GM20000 (cell line): Measurements from ENCODE around the gene RBM18.

Experiments used
- DNase-seq: peaks from one replicate; pipeline ENCODE4 v3.0.0; 2012; ENCODE audit warnings: low spot score
- TF ChIP-seq, protein P1 (sequence below): IDR thresholded peaks from 2 replicates; pipeline ENCODE4 v1.5.1; 2012; ENCODE audit warnings: mild to moderate bottlenecking, control low read depth; ENCODE audit errors: extremely low read depth, missing control alignments

Gene RBM18

DNA sequence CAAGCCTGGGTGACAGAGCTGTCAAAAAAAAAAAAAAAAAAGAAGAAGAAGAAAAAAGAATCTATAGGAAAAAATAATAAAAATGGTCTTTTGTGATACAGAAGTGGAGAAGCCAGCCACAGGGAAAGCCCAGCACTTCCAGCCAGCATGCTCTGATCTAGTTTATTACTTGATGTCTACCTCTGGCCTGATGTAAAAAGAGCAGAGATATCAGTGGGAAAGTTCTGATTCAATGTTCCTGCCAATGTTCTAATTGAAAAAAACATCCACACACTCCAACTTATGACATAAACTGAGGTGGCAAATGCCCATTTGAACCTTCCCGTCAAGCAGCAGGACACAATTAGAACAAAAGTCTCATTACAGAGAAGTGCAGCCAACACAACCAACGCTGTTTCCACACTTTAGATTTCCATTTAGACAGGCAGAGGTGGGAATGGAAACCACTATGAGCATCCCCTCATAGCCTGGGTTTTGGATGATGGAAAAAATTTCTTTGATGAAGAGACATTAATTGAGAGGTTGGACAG lies 5.7 kb downstream of the RBM18 start:
- TF ChIP-seq, protein P1, sequence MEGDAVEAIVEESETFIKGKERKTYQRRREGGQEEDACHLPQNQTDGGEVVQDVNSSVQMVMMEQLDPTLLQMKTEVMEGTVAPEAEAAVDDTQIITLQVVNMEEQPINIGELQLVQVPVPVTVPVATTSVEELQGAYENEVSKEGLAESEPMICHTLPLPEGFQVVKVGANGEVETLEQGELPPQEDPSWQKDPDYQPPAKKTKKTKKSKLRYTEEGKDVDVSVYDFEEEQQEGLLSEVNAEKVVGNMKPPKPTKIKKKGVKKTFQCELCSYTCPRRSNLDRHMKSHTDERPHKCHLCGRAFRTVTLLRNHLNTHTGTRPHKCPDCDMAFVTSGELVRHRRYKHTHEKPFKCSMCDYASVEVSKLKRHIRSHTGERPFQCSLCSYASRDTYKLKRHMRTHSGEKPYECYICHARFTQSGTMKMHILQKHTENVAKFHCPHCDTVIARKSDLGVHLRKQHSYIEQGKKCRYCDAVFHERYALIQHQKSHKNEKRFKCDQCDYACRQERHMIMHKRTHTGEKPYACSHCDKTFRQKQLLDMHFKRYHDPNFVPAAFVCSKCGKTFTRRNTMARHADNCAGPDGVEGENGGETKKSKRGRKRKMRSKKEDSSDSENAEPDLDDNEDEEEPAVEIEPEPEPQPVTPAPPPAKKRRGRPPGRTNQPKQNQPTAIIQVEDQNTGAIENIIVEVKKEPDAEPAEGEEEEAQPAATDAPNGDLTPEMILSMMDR = no peak
- DNase-seq = no peak

DNA sequence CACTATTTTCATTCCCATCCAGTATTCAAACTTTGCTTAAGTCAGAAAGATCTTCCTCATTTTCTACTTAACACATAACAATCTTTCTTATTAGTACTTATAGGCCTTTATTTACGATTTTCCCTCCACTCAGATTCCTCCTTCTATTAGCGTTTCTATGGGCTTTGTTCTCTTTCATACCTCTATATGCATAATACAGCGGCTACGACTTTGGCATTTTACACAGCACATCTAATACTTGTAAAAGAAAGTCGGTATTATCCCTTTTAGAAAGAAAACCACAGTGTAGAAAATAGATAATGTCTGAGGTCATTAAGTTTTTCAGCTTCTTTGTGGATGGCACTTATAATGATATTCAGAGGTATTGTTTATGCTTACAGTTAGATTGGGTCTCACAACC lies 8.4 kb downstream of the RBM18 start:
- no peak for DNase-seq
- TF ChIP-seq, protein P1 = no peak

- TF ChIP-seq, protein P1 = no peak
- DNase-seq = no peak
These were observed 9.9 kb downstream of the RBM18 start for GRCh38 chr9:122254761-122255160.

GRCh38 chr9:122252796-122253195 lies 11.8 kb downstream of the RBM18 start:
- TF ChIP-seq, protein P1 = no peak
- no peak for DNase-seq

- no peak for DNase-seq
- TF ChIP-seq, protein P1 = no peak
These were observed 13.3 kb downstream of the RBM18 start for GRCh38 chr9:122251351-122251750.

DNA sequence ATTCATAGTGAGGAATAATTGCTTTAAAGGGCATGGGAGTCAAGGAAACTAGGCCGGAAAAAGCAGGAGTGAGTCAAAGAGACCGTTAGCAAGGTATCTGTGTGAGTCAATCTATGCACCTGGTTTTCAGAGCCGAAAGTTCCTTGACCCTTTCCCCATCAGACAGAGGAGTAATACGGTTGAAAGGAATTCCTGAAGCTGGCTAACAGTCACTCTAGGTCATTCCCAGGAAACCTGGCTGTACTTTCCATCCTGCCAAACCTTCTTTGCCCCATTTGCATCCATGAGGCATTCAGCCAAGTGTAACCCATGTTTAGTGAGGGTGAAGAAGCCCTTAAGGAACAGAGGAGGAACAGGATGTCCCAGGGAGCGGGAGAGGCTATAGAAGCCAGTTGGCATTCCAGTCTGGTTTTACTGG lies 16.2 kb downstream of the RBM18 start:
- TF ChIP-seq, protein P1 = no peak

DNA sequence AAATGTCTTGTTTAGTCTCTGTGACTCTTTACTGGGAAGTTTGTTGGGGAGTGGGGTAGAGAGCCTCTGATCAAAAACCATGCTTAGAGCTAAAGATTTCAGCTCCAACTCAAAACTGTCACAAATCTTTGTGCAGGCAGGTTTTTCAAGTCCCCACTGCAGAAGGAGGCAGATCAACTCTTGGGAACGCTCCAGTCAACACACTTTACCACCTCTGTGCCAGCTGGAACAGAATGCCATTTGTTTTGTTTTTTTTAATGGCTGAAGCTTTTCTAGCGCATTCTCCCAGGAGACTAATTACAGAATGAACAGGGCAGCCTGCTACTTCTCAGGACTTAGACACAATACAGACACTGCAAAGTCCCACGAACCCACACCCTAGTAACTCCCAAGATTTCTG lies 18.0 kb downstream of the RBM18 start:
- no peak for DNase-seq
- TF ChIP-seq, protein P1 = no peak

More for the DNA sequence above, 16.2 kb downstream of the RBM18 start:
- no peak for DNase-seq
